ENCODE data around the gene GNB5. TPM values are rescaled to one million over a fixed set of nuclear protein-coding genes. Genes with fewer than 3 reads are reported as not detected.

The GNB5 gene
- total RNA-seq, 1 experiment from 2014 or later: 29.8 TPM

GRCh38 chr15:52093539-52094510, 97.4 kb downstream of the GNB5 start:
- H3K27me3 ChIP-seq (ENCODE audit: insufficient read depth, low read length): no peaks in the 10 kb centered on the region
- H3K79me1 ChIP-seq (ENCODE audit: insufficient read depth, low read depth, low read length, poor library complexity, severe bottlenecking): no peaks in the 10 kb centered on the region
- no peak overlapping the region for H3T11ph ChIP-seq (ENCODE audit: low read length)
- H3K4me2 ChIP-seq (ENCODE audit: insufficient read depth, insufficient read length, low read length): no peak overlapping the region
- H2BK15ac ChIP-seq (ENCODE audit: low read depth, low read length): no peak overlapping the region
- H3K27ac ChIP-seq (ENCODE audit: insufficient read length, low read depth, low read length): no peak overlapping the region
- no peaks in the 10 kb centered on the region for H3K79me2 ChIP-seq (ENCODE audit: insufficient read depth, low read length)
- H3K27me3 Mint-ChIP-seq (ENCODE audit: low read depth): no peaks in the 10 kb centered on the region
- H2AK5ac ChIP-seq (ENCODE audit: insufficient read length, low read length): no peak overlapping the region
- H3K9me3 Mint-ChIP-seq: peaks cover 10 to 12% of the 10 kb centered on the region in 2 experiments
- H4K8ac ChIP-seq (replicated peaks; ENCODE audit: insufficient read length, low read depth, low read length): no peak overlapping the region
- H4K20me1 ChIP-seq (ENCODE audit: control insufficient read depth, insufficient read depth, insufficient read length): no peaks in the 10 kb centered on the region
- H3K4me3 Mint-ChIP-seq: no peak overlapping the region
- no peaks in the 10 kb centered on the region for H3K23me2 ChIP-seq (ENCODE audit: insufficient read length, low read depth, low read length, poor library complexity, severe bottlenecking)
- no peak overlapping the region for H2BK5ac ChIP-seq (ENCODE audit: insufficient read length, low read length)
- no peak overlapping the region for H2BK120ac ChIP-seq (ENCODE audit: low read depth, low read length, poor library complexity, severe bottlenecking)
- H2BK20ac ChIP-seq (ENCODE audit: low read depth, low read length, poor library complexity, severe bottlenecking): no peak overlapping the region
- H3K56ac ChIP-seq (ENCODE audit: insufficient read length, low read depth, low read length): no peak overlapping the region
- no peak for DNase-seq
- H2BK12ac ChIP-seq (ENCODE audit: insufficient read length, low read depth, low read length): no peak overlapping the region
- H3K4ac ChIP-seq (ENCODE audit: low read depth, low read length): no peak overlapping the region
- no peak overlapping the region for H3K27ac Mint-ChIP-seq
- H3K36me3 Mint-ChIP-seq (ENCODE audit: insufficient read depth in 1 of 3, low read depth in 3 of 3): 0 out of 7 replicates have a peak, but pooled peaks cover 0 to 4% (median 0%) of the 10 kb centered on the region in 3 experiments
- no peaks in the 10 kb centered on the region for H3K9me3 ChIP-seq (ENCODE audit: control insufficient read depth, low read depth, low read length)
- no peak overlapping the region for H3K23ac ChIP-seq (ENCODE audit: insufficient read length, low read depth, low read length)
- H3K9ac ChIP-seq (ENCODE audit: extremely low read depth, insufficient read length, low read length): no peak overlapping the region
- H4K91ac ChIP-seq (ENCODE audit: insufficient read length, low read depth, low read length): no peak overlapping the region
- H2AFZ ChIP-seq (ENCODE audit: low read length): no peak overlapping the region
- no peak overlapping the region for H3K14ac ChIP-seq (ENCODE audit: insufficient read depth, low read length)
- no peaks in the 10 kb centered on the region for H3K4me1 Mint-ChIP-seq
- H4K5ac ChIP-seq (ENCODE audit: insufficient read length, low read depth, low read length): no peak overlapping the region
- no CpG with 5 or more reads among the region's 12 CpGs for WGBS (ENCODE audit: extremely low coverage, insufficient read length, low lambda C conversion rate)
- H3K4me1 ChIP-seq (ENCODE audit: insufficient read depth, low read length): no peaks in the 10 kb centered on the region
- TF ChIP-seq CTCF (conservative IDR thresholded peaks at IDR 0.05): no peak
- no peak overlapping the region for H3K18ac ChIP-seq (ENCODE audit: insufficient read length, low read depth, low read length)

Measured in H9 (cell line).